Stimulated activated CD4-positive, alpha-beta T cell treated with anti-CD3 and anti-CD28 coated beads, TNF-alpha, amount 100 ng/mL, for 48 hours (primary cell): ENCODE results near the gene RMND5A.

Experiments used
- DNase-seq, 3 donors: peaks; one replicate each; pipeline ENCODE4 v3.0.0-alpha.2; 2020; ENCODE audit warnings: low read depth in 3 of 3

RMND5A gene

DNA sequence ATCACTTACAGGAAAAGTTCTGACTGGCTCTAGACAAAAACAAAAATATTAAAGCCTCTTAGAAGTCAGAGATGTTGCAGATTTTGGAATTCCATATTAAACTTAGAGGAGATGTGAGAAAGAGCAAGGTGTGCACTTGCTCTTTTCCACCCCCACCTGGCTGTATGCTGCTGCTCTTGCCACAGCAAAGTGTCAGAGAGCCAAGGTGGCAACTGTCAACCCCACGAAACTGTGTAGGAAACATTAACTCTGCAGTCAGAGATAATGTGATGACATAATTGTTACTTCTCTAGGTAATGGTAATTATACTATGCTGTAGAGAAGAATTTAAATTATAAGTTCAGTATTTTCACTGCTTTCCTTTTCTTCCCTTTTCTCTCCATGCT, 45.2 kb downstream of the RMND5A start:
- no peak for DNase-seq

DNA sequence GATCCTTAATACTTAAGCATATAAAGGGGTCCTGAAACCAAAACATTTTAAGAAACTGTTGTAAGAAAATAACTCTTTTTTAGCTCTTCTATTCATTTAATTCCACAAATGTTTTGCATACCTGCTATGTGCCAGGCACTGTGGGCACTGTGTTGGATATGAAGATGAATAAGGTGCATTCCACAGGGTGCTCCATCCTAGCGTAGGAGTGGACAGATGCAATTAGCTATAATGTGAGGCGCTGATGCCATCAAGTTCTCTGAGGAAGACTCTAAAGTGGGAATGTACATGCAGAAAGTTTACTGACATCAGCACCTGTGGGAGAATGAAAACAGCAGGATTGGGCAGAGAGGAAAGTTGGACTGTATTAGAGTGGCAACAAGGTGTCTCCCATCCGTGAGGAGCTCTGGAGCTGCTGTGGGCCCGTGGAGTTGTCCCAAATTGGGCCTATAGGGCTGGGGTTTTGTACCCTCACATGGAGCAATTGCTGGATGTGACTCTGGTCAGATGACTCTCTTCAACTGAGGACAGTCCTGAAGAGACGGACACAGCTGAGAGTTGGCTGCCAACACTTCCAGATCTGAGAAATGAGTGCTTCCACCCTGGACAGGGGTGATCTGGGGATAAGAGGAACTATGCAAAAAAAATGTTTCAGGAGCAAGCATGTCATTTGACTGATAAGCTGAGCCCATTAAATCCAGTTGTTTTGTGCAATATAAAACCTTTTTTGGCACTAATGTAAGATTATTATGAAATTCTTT, 48.3 kb downstream of the RMND5A start:
- no peak for DNase-seq

GRCh38 chr2:86769838-86770237, 49.7 kb downstream of the RMND5A start:
- DNase-seq, result no peak

- DNase-seq, result no peak
Observed at GRCh38 chr2:86770816-86771301, 50.8 kb downstream of the RMND5A start.

DNA sequence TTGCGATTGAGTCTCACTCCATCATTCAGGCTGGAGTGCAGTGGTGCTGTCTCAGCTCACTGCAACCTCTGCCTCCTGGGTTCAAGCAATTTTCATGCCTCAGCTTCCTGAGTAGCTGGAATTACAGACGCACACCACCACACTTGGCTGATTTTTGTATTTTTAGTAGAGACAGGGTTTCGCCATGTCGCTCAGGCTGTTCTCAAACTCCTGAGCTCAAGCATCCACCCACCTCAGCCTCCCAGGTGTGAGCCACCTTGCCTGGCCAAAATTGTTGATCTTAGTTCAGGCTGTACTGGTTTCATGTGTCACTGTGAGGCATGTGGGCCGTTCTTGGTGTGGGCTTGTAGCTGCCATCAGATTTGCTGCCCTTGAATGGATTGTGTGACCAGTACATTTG, 52.5 kb downstream of the RMND5A start:
- DNase-seq, result no peak

DNA sequence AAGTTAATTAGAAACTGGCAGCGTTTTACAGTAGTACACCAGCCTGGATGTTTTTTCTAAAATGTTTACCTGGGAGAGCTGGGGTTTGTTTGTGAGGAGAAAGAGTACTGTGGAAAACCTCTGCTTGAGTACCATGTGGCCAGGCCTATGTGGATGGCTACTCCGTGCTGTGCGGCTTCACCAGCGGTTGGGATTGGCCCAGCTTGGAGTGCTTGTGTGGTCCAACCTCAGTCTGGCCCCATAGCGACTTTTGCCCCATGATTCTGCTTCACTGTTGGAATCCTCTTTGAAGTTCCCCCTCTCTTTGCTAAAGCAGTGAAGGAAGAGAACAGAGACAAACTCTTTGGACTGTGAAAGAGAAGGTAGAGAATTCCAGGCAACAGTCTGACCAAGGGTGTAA, 54.8 kb downstream of the RMND5A start:
- DNase-seq, result no peak

- no peak for DNase-seq
Observed at GRCh38 chr2:86775338-86775737, 55.2 kb downstream of the RMND5A start.

- DNase-seq, result no peak
Observed at GRCh38 chr2:86776532-86776931, 56.4 kb downstream of the RMND5A start.

- no peak for DNase-seq
Observed at GRCh38 chr2:86778957-86779356, 58.9 kb downstream of the RMND5A start.

GRCh38 chr2:86779971-86780370, 59.9 kb downstream of the RMND5A start:
- DNase-seq, result no peak

- DNase-seq, result no peak
Observed at GRCh38 chr2:86781363-86781762, 61.3 kb downstream of the RMND5A start.

DNA sequence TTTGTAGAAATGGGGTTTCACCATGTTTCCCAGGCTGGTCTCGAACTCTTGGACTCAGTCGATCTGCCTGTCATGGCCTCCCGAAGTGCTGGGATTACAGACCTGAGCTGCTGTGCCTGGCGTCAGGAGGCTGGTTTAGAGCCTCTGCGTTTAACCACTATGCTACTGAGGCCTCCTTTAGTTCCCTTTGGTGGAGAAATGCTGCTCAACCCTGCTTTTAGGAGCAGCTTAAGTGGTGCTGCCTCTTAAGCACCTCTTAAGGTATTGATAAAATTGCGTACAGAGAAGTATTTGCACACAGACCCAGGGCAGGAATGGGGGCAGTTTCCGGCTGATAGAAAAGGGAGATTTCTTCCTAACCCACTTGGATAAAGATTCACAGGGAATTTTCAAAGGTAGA, 62.7 kb downstream of the RMND5A start:
- DNase-seq, result no peak

DNA sequence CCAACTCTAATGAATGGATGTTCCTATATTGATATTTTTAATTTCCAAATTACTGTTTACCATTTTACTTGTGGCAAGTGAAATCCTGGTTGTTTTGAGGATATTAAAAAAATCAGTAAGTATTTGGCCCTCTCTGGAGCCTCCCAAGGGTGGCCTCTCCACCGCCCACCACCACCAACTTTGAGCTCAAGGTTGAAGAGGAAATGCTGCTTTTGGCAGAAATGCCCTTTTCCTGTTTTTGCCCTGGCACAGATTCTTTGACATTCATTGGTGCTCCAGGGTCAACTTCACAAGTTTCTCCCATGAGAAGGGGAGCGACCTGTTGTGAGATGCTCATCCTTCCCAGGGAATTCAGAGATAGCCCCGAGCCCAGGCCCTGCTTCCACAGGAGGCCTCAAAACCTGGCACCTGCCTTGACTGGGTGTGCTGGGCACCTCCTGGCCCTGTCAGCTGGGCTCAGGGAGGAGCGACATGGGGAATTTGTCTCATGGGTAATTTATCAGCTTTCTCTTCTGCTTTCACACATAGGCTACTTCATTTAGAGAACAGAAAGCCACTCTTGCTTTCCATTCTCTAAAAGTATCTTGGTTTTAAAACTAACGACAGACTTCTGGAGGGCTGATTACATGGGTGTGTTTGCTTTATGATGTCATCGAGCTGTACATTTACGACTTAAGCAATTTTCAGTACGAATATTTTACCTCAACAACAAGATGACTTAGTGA, 63.7 kb downstream of the RMND5A start:
- no peak for DNase-seq

GRCh38 chr2:86785456-86785855, 65.4 kb downstream of the RMND5A start:
- DNase-seq, result no peak

GRCh38 chr2:86786001-86786536, 66.0 kb downstream of the RMND5A start:
- no peak for DNase-seq

GRCh38 chr2:86787736-86788135, 67.6 kb downstream of the RMND5A start:
- no peak for DNase-seq

GRCh38 chr2:86788165-86788564, 68.1 kb downstream of the RMND5A start:
- no peak for DNase-seq

DNA sequence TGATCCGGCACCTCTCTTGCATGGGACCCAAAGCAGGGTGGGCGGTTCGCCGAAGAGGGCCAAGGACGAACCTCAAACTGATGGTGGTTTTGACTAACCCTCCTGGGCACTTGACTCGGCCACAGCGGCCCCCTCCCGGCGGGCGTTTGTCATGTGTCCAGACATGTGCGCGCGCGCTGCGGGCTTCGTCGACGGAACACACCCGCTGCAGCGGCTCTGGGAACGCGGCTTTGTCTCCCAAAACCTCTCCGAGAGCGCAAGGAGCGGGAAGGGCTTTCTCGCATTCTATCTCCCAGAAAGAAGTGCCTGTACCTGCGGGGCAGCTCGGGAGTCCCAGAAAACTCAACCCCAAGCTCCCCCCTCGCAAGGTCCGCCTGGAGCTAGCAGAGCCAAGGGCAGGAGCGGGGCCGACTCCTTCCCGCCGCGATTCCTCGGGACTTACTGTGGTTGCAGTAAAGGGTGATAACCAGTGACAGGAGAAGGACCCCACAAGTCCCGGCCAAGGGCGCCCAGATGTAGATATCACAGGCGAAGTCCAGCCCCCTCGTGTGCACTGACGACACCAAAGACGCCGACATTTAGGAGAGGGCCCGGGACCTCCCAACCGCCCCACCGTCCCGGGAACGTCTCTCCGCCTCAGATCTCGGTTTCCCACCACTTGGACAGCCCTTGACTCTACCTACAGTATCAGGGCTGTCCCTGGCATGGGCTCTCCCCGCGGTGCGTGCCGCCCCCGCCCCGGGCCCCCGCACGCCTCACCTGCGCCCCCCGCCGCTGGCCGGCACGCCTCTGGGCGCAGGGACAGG, 69.0 kb downstream of the RMND5A start:
- no peak for DNase-seq

DNA sequence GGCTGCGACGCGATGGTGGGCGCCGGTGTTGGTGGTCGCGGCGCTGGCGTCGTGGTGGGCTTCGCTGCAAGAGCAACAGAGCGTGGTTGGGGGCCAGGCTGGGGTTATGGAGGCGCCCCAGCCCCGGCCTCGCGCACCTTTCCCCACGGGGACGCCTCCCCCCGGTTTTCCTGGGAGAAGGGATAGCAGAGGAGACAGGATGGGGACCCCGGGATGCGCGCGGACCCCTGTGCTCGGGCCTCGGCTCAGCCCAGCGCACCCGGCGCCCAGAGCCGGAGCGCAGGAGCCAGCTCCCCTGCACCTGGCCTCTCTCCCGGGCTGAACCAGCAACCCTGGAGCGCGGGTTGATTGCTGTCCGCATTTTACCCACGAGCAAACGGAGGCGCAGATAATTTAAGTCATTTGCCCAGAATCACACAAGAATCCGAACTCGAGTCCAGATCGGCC, 69.6 kb downstream of the RMND5A start:
- DNase-seq, result no peak

GRCh38 chr2:86790134-86790675, 70.1 kb downstream of the RMND5A start:
- no peak for DNase-seq

DNA sequence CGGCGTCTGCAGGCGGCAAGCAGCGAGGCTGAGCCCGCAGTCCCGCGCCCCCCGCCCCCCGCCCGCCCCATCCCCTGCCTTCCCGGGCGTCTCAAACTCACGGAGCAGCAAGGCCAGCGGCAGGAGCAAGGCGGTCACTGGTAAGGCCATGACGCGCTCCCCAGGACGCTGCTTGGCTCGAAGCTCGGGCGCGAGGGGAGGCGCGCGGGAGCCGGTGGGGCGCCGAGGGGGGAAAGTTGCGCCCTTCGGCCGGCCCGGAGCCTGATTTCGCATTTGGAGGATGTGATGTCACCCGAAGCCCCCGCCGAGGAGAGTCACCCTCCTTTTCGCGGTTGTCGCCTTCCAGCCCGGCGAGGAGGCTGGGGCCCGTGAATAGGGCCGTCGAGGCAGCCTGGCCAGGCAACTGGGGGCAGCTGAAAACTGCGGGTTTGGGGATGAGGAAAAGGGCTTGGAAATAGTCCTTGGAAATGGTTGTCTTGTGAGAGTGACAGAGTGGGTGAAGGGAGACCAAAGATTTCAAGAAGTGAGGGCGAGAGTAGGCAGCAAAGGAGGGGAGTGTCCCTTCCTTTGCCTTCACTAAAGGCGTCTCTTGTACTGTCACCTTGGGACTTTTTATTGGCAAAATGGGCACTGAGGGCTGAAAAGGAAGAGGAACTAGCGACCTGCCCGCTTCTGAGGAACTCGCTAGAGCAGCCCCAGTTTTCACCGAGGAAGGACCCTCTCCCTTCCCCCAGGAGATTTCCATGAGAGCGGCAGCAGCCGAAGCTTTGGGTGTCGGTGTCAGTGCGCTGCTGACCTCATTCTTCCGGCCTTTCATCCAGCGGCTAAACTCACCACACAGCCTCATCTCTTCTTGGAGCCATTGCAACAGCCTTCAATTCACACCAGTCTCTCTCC, 70.8 kb downstream of the RMND5A start, which contains the start of gene CD8A:
CD8A (minus strand) TSS at position 238 of the 897 bp plus-strand sequence; CDS start at position 150, 88 bp downstream.
- no peak for DNase-seq
